HG03025 (cell line): ENCODE measurements around the gene PATJ.
"Not testable (repeated sequence)": the region's sequence is repeated elsewhere in the genome, so short reads cannot be mapped to it uniquely, and the experiment has no call there.

Experiments used
- ATAC-seq: cut with Tn5 transposase; IDR thresholded peaks from one replicate; pipeline ENCODE4 v1.9.1; 2021; ENCODE audit warnings: mild to moderate bottlenecking, moderate library complexity; ENCODE audit not compliant: unreplicated experiment, low FRiP score

Gene PATJ

DNA sequence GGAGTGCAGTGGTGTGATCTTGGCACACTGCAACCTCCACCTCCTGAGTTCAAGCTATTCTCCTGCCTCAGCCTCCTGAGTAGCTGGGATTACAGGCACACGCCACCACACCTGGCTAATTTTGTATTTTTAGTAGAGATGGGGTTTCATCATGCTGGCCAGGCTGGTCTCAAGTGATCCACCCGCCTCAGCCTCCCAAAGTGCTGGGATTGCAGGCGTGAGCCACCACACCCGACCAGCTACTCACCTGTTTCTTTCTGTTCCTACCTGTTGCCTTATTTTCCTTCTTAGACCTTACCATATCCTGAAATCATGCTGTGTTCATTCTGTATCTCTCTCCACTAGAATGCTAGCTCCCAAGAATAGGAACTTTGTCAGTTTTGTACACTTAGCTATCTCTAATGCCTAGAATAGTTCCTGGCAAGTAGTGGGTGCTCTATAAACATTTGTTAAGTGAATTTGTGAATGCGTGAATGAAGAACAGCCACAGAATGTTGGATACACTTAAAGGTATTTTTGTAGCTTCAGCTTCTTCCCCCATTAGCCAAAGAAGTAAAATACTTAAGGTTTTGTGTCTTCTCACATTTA, 137.7 kb downstream of the PATJ start:
- not testable (repeated sequence) for ATAC-seq

DNA sequence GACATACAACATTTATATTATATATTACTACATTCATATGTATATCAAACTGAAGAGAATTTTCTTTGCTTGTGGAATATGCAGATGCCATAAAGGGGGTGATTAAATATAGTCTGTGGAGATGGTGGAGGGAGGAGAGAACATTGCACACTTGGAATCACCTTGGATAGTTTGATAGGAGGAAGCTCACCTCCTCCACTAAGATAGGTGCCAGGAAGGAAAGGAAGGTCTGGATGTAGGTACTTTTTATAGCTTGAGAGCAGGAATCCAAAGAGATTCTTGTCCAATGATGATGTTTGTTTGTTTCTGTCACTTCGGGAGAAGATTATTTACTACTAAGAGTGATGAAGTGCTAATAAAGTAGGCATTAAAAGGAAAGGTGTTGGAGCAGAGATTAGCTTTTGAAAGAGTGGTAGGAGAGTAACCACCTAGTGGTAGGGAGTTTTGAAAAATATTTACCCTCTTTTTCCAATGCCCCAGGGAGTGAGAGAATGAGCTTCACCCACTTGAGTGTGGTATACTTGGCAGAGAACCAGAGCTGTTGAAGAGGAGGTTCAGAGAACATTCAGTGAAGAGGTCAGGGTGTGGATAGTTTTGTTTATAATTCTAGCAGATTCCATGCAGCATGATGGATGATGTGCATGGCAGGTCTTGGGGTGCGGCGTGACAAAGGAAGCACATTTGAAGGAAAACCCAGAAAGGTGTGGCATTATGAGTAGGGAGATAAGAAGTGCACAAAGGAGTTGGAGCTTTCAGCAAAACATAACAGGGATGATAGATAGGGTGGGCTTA, 145.0 kb downstream of the PATJ start:
- ATAC-seq: no peak

DNA sequence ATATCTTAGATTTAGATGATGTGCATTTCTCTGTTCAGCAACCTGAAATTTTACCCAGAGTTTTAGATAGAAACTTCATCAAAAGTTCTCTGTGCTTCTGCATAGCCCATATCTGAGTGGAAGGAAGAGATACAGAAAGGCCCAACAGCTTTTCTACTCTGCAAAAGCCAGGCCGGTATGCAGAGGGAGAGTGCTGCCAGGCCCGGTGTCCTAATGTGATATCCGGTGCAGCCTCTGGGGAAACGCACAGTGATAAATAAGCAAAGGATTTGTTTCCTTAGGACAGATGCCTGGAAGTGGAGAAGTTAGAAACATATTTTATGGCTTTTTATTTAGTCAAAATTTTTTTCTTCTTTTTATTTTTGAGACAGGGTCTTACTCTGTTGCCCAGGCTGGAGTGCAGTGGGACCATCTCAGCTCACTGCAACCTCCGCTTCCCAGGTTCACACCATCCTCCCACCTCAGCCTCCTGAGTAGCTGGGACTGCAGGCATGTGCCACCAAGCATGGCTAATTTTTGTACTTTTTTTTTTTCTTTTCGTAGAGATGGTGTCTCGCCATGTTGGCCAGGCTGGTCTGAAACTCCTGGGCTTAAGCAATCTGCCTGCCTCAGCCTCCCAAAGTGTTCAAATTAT, 145.8 kb downstream of the PATJ start:
- ATAC-seq: no peak

DNA sequence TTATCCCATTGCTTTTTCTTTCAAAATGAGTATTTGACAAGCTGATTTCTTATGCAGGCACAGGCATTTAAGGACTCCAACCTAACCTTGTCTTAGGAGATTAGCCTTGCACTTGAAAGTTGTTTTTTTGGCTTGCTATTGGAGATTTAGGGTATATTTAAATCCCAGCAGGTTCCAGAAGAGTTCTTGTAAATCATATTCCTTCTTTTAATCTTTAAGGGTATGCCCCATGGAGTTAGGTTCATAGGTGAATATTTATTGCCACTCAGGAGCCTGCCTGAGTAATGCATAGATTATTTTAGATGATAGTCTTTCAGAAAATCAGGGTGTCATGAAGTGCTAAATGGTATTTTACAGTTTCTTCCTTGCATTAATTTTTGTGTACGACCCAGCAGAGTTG, 146.5 kb downstream of the PATJ start:
- no peak for ATAC-seq

DNA sequence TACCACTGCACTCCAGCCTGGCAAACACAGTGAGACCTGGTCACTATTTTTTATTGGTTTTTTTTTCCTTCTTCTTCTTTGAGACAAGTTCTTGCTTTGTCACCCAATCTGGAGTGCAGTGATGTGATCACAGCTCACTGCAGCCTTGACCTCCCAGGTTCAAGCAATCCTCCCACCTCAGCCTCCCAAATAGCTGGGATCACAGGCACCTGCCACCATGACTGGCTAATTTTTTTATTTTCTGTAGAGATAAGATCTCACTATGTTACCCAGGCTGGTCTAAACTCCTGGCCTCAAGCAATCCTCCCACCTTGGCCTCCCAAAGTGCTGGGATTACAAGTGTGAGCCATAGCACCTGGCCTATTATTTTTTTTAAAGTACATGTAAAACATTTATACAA, 148.2 kb downstream of the PATJ start:
- ATAC-seq: not testable (repeated sequence)

DNA sequence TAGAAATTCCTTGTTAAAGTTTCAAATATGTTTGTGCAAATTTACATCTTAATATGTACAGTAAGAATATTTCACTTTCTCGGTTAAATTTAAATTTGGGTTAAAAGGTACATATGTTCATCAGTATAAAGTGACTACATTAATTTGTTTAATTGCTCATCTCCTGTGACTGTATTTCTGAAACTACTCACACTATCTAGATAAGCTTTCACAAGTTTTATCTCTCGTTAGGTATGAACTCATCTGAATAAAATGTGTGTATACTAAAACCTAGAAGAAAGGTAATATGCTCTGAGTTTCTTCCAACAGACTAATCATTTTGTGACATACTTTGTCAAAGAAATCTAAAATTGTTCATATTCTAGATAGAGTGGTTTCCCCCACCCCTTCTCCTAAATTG, 150.7 kb downstream of the PATJ start:
- no peak for ATAC-seq

DNA sequence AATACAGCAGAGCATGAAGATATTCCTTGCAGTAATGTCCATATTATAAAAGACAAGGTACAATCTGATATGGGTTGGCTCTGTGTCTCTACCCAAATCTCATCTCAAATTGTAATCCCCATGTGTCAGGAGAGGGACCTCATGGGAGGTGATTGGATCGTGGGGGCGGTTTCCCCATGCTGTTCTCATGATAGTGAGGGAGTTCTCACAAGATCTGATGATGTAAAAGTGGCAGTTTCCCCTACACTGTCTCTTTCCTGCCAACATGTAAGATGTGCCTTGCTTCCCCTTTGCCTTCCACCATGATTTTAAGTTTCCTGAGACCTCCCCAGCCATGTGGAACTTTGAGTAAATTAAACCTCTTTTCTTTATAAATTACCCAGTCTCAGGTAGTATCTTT, 152.0 kb downstream of the PATJ start:
- not testable (repeated sequence) for ATAC-seq

DNA sequence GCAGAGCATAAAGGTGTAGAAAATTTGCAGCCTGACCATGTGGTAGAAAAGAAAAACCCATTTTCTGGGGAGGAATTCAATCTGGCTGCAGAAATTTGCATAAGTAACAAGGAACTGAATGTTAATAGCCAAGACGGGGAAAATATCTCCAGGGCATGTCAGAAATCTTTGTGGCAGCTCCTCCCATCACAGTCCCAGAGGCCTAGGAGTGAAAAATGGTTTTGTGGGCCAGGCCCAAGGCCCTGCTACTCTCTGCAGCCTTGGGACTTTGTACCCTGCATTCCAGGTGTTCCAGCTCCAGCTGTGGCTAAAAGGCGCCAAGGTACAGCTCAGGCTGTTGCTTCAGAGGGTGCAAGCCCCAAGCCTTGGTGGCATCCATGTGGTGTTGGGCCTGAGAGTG, 152.9 kb downstream of the PATJ start:
- no peak for ATAC-seq

DNA sequence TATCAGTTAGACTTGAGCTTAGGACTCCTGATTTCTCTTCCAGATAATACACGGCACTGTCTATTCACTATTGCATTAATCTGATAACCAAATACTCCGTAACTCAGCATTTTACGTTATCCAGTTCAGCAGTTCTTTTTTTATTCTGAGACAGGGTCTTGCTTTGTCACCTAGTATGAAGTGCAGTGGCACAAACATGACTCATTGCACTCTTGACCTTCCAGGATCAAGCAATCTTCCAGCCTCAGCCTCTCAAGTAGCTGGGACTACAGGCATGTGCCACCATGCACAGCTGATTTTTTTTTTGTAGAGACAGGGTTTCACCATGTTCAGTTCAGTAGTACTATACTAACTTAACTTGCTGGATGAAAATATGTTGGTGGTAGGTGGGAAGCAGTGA, 156.4 kb downstream of the PATJ start:
- no peak for ATAC-seq

DNA sequence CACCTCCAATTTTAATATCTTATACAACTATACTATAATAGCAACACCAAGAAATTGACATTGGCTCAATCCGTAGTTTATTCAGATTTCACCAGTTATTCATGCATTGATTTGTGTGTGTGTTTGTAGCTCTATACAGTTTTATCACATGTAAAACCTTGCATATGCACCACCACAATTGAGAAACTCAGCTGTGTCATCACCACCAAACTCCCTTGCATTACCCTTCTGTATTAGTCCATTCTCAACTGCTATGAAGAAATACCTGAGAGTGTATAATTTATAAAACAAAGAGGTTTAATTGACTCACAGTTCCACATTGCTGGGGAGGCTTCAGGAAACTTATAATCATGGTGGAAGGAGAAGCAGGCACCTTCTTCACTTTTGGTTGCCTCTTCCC, 162.1 kb downstream of the PATJ start:
- ATAC-seq: no peak

DNA sequence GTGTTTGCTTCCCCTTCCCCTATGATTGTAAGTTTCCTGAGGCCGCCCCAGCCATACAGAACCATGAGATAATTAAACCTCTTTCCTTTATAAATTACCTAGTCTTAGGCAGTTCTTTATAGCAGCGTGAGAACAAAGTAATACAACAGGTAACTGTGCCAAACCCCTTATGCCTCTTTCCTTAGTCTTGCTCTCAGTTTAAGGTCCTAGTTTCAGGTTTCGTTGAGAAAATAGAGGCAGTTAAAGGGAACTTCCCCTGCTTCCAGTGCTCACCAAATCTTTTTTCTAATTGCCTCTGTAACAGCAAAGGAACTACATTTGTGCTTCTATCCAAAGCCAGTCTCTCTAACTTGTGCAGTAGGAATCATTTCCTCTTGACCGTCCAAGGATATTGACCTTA, 164.8 kb downstream of the PATJ start:
- no peak for ATAC-seq

DNA sequence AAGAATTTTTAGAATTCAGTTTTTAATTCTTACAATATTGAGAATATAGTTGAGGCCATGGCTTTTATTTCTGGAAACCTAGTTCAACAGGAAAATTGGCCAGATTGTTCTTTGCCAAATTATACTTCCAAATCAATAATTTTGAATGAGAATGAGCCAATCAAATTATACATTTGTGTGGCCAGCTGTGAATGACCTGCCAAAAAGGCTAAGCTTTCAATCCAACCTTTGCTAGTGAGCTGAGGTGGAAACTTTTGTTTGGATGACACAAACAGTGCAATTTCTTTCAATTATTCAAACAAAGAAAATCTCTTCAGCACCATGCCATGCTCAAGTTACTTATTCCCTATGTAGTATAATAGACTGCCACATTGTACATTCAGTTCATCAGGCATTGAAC, 167.8 kb downstream of the PATJ start:
- ATAC-seq: no peak

DNA sequence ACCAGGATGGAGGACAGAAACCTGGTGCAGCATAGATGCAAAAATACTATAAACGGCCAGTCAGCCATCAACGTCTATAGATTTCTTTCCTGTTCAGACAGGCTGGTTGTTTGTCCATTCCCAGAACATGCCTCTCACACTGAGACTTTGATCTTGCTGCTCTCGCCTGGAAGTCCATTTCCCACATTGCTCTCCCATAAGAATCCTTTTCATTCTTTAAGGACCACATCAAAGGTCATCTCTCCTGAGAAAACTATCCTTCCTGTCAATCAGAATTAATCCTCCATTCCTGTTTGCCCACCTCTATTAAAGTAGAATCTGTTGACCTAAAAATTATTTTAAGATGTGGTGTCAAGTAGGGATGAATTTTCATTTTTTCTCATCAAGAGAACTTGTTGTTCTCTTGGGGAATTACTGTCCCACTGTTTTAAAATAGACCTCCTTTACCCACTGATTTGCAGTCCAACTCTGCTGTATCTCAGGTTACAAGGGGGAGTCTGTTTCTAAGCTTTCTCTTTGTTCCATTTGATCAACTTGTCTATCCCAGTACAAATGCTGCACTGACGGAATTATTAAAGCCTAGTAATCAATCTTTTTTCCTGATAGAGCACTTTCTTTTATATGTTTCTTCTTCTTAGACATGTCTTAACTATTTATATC, 172.7 kb downstream of the PATJ start:
- no peak for ATAC-seq

DNA sequence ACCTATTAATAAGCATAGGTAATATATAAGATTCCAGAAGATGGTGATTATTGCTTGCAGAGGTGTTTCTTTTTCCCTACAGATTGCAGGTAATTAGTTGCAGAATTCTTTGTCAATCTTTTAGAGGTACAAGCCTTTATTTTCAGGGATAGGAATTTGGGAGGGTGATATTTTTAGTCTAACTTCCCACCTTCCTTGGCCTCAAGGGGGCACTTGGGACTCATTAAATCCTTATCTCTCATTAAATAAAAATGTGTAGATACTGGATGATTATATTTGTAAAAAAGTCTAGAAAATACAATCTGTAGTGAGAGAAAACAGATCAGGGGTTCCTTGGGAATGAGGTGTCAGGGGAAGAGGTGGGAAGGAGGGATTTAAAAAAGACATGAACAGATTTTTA, 179.2 kb downstream of the PATJ start:
- no peak for ATAC-seq

DNA sequence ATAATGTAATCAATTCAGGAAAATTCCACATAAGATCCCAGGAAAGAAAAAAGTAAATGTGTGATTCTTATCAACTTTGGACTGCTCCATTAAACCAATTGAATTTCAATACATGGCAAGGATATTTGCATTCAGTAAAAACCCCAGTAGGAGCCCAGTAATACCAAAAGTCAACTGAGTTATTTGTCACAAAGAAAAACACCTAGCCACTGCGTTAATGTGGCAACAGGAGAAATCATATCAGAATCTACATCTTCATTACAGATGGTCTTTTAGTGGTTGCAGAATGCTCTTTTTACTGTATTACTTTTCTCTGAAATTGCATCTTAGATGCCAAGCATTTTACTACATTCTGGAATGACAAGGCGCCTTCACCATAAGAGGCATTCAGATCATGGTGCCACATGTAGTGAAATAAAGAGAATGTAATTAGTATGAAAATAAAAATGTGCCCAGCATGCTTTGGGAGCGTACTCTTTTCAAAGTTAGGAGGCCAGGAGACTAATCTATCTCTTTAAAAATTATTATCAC, 180.7 kb downstream of the PATJ start:
- ATAC-seq: no peak

DNA sequence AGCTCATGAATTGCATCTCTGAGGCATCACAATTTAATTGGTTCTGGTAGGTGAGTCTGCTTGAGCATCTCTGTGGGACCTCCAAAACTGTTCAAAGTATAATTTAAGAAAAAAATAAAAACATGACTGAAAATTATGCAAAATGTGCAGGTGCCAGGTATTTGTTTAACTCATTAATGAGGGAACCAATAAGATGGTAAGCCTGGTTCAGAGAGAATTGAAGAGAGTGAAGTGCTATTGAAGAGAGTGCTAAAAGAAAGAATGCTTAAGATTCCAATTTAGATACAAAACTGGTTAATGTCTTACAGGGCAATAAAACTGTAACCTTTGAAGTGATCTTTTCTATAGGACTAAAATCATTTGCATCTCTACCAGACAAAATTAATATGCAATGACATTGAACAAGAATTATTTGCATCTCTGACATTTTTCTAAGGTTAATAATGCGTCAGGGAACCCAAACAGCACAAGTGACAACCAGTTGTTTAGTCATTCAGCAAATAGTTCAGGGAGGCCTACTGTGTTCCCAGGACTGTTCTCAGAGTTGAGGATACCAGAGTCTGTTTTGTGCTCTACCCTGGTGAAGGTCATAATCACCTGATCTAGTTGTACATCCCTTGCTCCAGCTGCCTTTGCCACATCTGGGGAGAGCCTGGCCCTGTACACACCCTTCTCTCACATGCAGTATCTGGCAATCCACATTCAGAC, 183.5 kb downstream of the PATJ start:
- no peak for ATAC-seq

DNA sequence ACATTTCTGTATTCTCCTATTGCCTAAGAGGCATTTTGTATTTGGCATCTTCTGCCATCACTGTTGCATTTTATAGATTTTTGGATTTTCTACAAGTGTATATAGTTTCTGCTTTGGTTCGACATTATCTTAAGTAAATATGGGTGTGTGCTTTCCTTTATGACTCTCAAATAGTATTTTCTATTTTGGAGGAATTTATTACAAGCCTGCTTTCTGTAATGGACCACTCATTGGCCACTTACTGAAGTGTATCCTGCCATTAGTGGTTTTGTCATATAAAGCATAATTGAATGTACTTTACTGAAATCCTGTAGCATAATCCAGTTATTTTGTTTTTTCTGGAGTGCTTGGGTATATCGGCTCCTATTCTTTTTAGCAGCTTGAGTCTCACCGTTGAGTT, 184.3 kb downstream of the PATJ start:
- ATAC-seq: no peak

DNA sequence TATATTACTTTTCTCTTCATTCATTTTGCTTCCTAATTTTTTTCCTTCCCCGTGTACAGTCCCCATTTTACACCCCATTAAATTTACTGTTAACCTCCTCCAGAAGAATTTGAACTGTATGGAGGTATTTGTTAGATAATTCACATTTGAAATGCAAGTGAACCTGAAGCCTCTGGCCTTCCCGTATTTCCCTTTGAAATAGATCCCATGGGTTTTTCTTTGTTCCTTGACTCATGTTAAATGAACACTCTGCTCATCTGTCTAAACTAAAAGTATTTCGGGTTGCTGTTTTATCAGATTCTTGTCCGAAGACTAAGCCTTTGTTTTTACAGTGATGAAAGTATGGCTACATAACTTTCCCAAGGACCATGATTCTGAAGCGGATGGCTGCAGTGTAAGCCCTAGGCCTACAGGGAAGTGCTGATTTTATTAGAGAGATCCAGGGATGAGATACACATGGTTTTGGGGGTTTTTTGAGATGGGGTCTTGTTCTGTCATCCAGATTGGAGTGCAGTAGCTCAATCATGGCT, 187.9 kb downstream of the PATJ start:
- no peak for ATAC-seq

DNA sequence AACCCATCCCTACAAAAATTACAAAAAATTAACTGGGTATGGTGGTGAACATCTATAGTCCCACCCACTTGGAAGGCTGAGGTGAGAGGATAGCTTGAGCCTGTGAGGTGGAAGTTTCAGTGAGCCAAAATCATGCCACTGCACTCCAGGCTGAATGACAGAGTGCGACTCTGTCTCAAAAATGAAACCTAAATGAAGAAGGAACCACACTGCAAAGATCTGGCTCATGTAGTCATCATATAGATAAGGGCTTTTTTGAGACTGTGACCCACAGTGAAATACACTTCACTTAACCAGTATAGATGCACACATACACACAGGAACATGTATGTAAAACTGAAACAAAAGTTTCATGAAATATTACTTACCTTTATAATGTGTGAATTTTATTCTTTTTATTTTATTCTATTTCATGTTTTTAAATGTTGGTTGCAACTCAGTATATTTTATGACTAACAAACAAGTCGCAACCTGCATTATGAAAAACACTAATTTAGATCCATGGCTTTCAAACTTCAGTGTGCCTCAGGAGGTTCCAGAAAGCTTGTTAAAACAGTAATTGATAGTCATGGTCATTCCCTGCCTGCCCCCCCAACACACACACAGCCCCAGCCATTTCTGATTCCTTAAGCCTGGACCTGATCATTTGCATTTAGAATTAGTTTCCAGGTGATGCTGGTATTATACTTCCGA, 189.5 kb downstream of the PATJ start:
- ATAC-seq: no peak

DNA sequence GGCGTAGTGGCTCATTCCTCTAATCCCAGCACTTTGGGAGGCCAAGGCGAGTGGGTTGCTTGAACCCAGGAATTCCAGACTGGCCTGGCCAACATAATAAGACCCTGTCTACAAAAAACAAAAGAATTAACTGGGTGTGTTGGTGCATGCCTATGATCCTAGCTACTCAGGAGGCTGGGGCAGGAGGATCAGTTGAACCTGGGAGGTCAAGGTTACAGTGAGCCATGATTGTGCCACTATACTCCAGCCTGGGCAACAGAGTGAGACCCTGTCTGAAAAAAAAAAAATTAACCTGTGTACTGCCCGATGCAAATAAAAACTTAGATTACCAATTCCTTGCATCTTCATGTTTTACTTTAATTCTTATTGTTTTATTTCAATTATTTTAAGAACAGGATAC, 193.2 kb downstream of the PATJ start:
- no peak for ATAC-seq
